Smooth muscle cell (in vitro differentiated cells): ENCODE measurements around the gene CTTNBP2. TPM values are rescaled to one million over a fixed set of nuclear protein-coding genes. Genes with fewer than 3 reads are reported as not detected.
A peak's percentile ranks its signal among the peaks of the same experiment; 100 is the strongest.

Experiments
- DNase-seq: peaks from one replicate; lab custom pipeline; 2025; ENCODE audit not compliant: unreplicated experiment; lab: John Stamatoyannopoulos, UW
- H2AFZ ChIP-seq: fragments of 200-600 bp; sonication (generic); 2 replicates; pipeline ENCODE4 v1.6.0; 2016; ENCODE audit warnings: antibody characterized with exemption, low read depth, mild to moderate bottlenecking
- H3F3A ChIP-seq: fragments of 200-600 bp; sonication (generic); 2 replicates; pipeline ENCODE4 v1.6.0; 2017; ENCODE audit warnings: antibody characterized with exemption, low read depth
- H3K27ac ChIP-seq: fragments of 200-600 bp; sonication (generic); 2 replicates; pipeline ENCODE4 v1.5.1; 2016; ENCODE audit warnings: low read depth, mild to moderate bottlenecking
- H3K27me3 ChIP-seq: fragments of 200-600 bp; sonication (generic); 2 replicates; pipeline ENCODE4 v1.6.1; 2016; ENCODE audit warnings: low read depth, mild to moderate bottlenecking
- H3K36me3 ChIP-seq: fragments of 200-600 bp; sonication (generic); 2 replicates; pipeline ENCODE4 v1.5.1; 2016; ENCODE audit warnings: low read depth
- H3K4me1 ChIP-seq: fragments of 200-600 bp; sonication (generic); 2 replicates; pipeline ENCODE4 v1.5.1; 2016; ENCODE audit warnings: low read depth
- H3K4me2 ChIP-seq: fragments of 200-600 bp; sonication (generic); 2 replicates; pipeline ENCODE4 v1.6.0; 2016; ENCODE audit warnings: mild to moderate bottlenecking
- H3K4me3 ChIP-seq: fragments of 200-600 bp; sonication (generic); 2 replicates; pipeline ENCODE4 v1.5.1; 2016; ENCODE audit warnings: mild to moderate bottlenecking
- H3K79me2 ChIP-seq: fragments of 200-600 bp; sonication (generic); 2 replicates; pipeline ENCODE4 v1.6.0; 2016; ENCODE audit warnings: low read depth, mild to moderate bottlenecking
- H3K9ac ChIP-seq: fragments of 200-600 bp; sonication (generic); 2 replicates; pipeline ENCODE4 v1.6.0; 2016; ENCODE audit warnings: low read depth
- H3K9me3 ChIP-seq: fragments of 200-600 bp; sonication (generic); replicated peaks from 2 replicates; pipeline ENCODE4 v1.5.1; 2016; ENCODE audit warnings: low read depth
- H4K20me1 ChIP-seq: fragments of 200-600 bp; sonication (generic); 2 replicates; pipeline ENCODE4 v1.6.0; 2016; ENCODE audit warnings: low read depth
- WGBS: methylation state at CpG from one replicate; pipeline ENCODE4 v1.1.7; 2016; ENCODE audit warnings: low lambda C conversion rate; 5-methylcytosine and 5-hydroxymethylcytosine counted together
- polyA plus RNA-seq: library from polyadenylated mRNA; unstranded; fragments of >200 nt; fragmentation: Nextera tagmentation; extraction: Ambion mirVana; gene quantifications from 2 replicates; pipeline ENCODE4 v1.2.1, GENCODE V29; 2016
- total RNA-seq: library from RNA; depleted of rRNA; stranded (reverse); fragments of >200 nt; gene quantifications from 2 replicates; pipeline ENCODE4 v1.2.3, GENCODE V29; 2014
- TF ChIP-seq, protein P1 (sequence below): fragments of 200-600 bp; sonication (generic); IDR thresholded peaks from 2 replicates; pipeline ENCODE4 v1.5.1; 2017; ENCODE audit warnings: borderline replicate concordance, mild to moderate bottlenecking, antibody characterized with exemption; ENCODE audit not compliant: insufficient read depth, poor library complexity, severe bottlenecking

CTTNBP2 gene
- total and polyA plus RNA-seq, 2 experiments from 2014 or later = 4.8 to 42.3 TPM

DNA sequence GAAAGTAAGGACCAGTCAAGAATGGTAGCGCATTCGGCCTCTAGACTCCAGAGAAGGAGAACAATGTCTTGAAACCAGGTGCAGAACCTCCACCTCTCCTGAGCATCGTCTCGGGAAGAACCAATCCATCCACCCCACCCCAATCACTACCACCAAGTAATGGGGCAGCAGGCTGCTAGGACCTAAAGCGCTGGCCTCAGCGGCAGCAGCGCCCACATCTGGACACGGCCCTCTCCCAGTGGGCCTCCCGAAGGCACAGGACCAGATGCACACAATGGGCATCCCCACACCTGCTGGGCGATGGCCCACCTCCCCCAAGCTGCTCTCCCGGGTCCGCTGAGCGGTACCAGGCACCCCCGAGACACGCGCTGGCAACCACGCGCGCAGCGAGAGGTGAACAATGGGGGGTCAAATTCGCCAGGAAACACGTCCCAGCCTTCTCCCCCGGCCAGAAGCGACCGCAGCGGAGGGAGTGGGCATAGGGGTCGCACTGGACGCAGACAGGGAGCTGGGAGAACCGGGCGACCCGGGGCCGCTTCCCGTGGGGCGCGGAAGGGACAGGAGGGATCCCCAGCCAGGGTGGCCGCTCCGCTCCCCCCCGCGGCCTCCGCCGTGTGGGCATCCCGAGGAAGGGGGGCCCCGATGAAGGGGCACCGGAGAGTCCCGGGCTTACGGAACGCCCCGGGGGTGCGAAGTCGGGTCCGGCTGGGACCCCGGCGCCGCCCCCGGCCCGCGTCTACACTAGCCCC is 506 bp downstream of the CTTNBP2 start:
- Histone ChIP-seq H3F3A (peaks cover 6% of the 10 kb centered on the region), H4K20me1 (no peaks in the 10 kb centered on the region), H3K79me2 (peaks cover 39% of the 10 kb centered on the region), H3K9me3 (no peaks in the 10 kb centered on the region), H3K27ac (no peak overlapping the region), H3K4me3 (peak overlapping the region; percentile 81), H3K4me2 (peak overlapping the region; percentile 97), H3K27me3 (no peaks in the 10 kb centered on the region), H3K4me1 (peaks cover 48% of the 10 kb centered on the region), H3K9ac (peak overlapping the region; percentile 48), H3K36me3 (no peaks in the 10 kb centered on the region), H2AFZ (peak overlapping the region; percentile 88)
- TF ChIP-seq, protein P1, sequence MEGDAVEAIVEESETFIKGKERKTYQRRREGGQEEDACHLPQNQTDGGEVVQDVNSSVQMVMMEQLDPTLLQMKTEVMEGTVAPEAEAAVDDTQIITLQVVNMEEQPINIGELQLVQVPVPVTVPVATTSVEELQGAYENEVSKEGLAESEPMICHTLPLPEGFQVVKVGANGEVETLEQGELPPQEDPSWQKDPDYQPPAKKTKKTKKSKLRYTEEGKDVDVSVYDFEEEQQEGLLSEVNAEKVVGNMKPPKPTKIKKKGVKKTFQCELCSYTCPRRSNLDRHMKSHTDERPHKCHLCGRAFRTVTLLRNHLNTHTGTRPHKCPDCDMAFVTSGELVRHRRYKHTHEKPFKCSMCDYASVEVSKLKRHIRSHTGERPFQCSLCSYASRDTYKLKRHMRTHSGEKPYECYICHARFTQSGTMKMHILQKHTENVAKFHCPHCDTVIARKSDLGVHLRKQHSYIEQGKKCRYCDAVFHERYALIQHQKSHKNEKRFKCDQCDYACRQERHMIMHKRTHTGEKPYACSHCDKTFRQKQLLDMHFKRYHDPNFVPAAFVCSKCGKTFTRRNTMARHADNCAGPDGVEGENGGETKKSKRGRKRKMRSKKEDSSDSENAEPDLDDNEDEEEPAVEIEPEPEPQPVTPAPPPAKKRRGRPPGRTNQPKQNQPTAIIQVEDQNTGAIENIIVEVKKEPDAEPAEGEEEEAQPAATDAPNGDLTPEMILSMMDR = no peak
- DNase-seq = no peak
- WGBS = 2% methylated on average over 51 of the region's 57 CpGs

DNA sequence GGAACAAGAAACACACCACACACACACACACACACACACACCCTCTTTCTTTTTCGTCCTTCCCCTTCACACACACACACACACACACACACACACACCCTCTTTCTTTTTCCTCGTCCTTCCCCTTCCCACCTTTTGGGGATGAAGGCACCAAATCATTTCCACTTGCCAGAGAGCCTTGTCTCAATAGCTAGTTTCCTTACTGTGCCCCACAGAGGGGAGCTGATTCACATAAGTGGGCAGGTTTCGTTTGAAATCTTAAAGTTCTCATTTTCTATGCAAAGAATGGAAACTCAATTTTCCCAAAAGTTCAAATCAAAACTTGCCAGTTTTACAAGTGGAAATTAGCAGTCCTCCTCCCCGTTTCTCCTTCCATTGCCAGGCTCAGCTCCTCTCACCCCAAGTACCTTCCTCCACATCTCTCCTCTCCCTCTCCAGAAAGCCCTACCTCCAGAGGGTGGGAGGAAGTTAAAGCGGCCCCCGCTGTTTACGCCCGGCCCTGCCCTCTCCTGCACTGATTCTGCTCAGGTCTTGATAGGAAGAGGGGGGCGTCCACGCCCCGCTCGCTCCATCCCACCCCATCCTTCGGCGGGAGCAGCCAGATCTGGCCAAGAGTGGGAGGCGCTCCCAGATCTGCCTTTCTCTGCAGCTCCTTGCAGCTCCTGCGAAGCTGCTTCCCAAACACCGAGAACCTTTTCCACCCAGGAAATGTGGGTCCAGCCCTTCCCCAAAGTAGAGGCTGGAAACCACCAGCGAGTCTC is 1.3 kb downstream of the CTTNBP2 start:
- Histone ChIP-seq H3K4me1 (peaks cover 55% of the 10 kb centered on the region), H2AFZ (peak overlapping the region; percentile 88), H4K20me1 (no peaks in the 10 kb centered on the region), H3K79me2 (peaks cover 39% of the 10 kb centered on the region), H3K4me2 (peak overlapping the region; percentile 97), H3K9ac (no peak overlapping the region), H3F3A (peaks cover 6% of the 10 kb centered on the region), H3K36me3 (no peaks in the 10 kb centered on the region), H3K9me3 (no peaks in the 10 kb centered on the region), H3K27me3 (no peaks in the 10 kb centered on the region), H3K4me3 (peak overlapping the region; percentile 81), H3K27ac (no peak overlapping the region)
- WGBS = 2% methylated on average over 17 of the region's 18 CpGs
- TF ChIP-seq, protein P1 = no peak
- DNase-seq = no peak

DNA sequence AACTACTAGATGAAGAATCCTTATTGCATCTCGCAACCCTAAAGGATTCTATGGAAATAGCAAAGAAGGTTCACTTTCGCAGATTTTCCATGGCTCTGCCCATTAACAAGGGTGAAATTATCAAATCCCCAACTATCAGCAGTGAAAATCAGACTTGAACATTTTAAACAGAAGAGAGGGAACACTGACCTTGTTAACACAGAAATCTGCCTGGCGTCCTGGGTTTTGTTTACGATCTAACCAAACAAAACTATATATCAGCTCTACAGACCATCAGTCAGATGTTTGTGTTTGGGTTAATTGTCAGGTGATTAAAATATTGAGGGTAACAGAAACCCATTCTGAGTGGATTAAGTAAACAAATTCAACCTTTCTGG is 1.9 kb downstream of the CTTNBP2 start:
- H3K79me2 ChIP-seq = peaks cover 40% of the 10 kb centered on the region
- no peak overlapping the region for H2AFZ ChIP-seq
- H3K9me3 ChIP-seq = no peaks in the 10 kb centered on the region
- H3K27ac ChIP-seq = peak overlapping the region; percentile 13
- DNase-seq = no peak
- H3K9ac ChIP-seq = no peak overlapping the region
- 50% methylated on average over 4 of the region's 4 CpGs for WGBS
- peak overlapping the region; percentile 97 for H3K4me2 ChIP-seq
- H3K4me3 ChIP-seq = peak overlapping the region; percentile 81
- TF ChIP-seq, protein P1 = no peak
- no peaks in the 10 kb centered on the region for H3K27me3 ChIP-seq
- no peaks in the 10 kb centered on the region for H3K36me3 ChIP-seq
- H3K4me1 ChIP-seq = peaks cover 54% of the 10 kb centered on the region
- no peaks in the 10 kb centered on the region for H4K20me1 ChIP-seq
- H3F3A ChIP-seq = peaks cover 6% of the 10 kb centered on the region
